HAP-1 (cell line): ENCODE results near the gene LRP2.
"Not testable (repeated sequence)": the region's sequence is repeated elsewhere in the genome, so short reads cannot be mapped to it uniquely, and the experiment has no call there.

ENCODE experiments used
- DNase-seq, 2 experiments: peaks; one replicate each; pipeline ENCODE4 v3.0.0-alpha.2; 2016 to 2020; ENCODE audit warnings: low spot score in 2 of 2
- H3K27me3 ChIP-seq: fragments of 250-450 bp; sonication (Bioruptor Pico); 2 replicates; pipeline ENCODE4 v1.5.1; 2020; ENCODE audit warnings: low read depth, mild to moderate bottlenecking, moderate library complexity
- H3K36me3 ChIP-seq: fragments of 250-450 bp; sonication (Bioruptor Pico); replicated peaks from 2 replicates; pipeline ENCODE4 v1.5.1; 2020; ENCODE audit warnings: mild to moderate bottlenecking
- H3K4me1 ChIP-seq: fragments of 250-450 bp; sonication (Bioruptor Pico); 2 replicates; pipeline ENCODE4 v1.5.1; 2020; ENCODE audit warnings: mild to moderate bottlenecking
- H3K4me3 ChIP-seq: fragments of 250-450 bp; sonication (Bioruptor Pico); 2 replicates; pipeline ENCODE4 v1.5.1; 2020; ENCODE audit warnings: mild to moderate bottlenecking, moderate library complexity
- H3K9me3 ChIP-seq: fragments of 250-450 bp; sonication (Bioruptor Pico); 2 replicates; pipeline ENCODE4 v1.5.1; 2020; ENCODE audit warnings: mild to moderate bottlenecking, moderate library complexity
- in situ Hi-C: fragments of 300-500 bp; cut with MboI; formaldehyde crosslinking; loops from 3 replicates; pipeline ENCODE4 v1.14.3; 2020; ENCODE audit warnings: low sequenced_read_pairs, inconsistent platforms, mixed read lengths

The LRP2 gene

DNA sequence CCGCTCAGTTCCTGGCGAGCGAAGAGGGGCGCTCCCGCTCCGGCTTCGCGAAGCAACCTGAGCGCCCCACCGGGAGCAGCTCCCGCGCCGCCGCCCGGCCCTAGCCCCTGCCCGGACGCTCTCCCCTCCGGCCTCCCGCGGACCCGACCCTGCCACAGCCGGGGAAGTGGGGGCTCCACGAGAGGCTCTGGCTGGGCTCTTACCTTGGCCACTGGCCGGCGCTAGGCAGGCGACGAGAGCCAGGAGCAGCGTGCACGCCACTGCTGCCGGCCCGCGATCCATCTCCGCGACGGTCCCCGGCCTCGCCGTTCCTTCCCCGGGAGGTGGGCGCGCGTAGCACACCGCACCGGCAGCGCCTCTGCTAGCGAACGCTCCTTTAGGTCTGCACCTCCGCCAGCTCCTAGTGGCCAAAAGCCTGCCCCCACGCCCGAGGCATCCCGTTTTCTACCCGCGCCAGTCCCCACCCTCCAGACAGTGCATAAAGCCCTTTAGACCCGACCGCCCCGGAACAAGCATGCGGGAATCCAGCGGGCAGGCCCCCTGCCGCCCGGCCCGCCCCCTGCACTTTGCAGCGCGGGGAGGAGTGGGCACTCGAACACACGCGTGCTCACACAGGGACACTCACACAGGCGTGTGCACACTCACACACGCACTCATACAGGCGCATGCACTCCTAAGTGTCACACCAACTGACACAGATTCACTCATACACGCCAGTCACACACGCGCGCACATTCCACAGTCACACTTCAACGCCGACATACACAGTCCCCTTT is at the start of gene LRP2:
LRP2 (minus strand) TSS at position 417 of the 776 bp plus-strand sequence; CDS start at position 282, 135 bp downstream.
- H3K27me3 ChIP-seq: peaks cover 62% of the 10 kb centered on the region
- H3K4me1 ChIP-seq: peaks cover 10% of the 10 kb centered on the region
- no peaks in the 10 kb centered on the region for H3K9me3 ChIP-seq
- no peaks in the 10 kb centered on the region for H3K36me3 ChIP-seq
- DNase-seq: peak in 1 of 2 experiments; percentile 52
- in situ Hi-C loops: no loop called here
- peak within 1 kb of the TSS; percentile 26 for H3K4me3 ChIP-seq

DNA sequence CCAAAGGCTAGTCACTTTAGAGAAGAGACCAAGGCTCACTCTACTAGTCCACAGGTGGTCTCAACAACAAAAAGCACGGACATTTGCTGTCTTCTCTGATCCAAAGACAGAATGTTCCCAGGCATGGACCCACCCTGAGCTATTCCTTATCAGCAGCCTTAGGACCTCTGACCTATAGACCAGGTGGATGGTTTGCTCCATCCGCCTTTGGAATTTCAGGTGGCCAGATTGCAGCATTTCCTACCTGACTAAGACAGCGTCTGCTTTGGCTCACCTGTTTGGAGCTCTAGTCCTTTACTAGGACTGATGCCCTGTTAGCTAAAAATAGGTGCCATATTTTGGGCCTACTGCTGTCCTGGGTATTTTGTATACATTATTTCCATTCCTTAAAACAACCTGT is 44.6 kb upstream of the LRP2 start:
- DNase-seq: no peak
- in situ Hi-C loops: no loop called here
- no peaks in the 10 kb centered on the region for H3K36me3 ChIP-seq
- peaks cover 7% of the 10 kb centered on the region for H3K27me3 ChIP-seq
- no peaks in the 10 kb centered on the region for H3K9me3 ChIP-seq
- H3K4me3 ChIP-seq: no peak overlapping the region
- H3K4me1 ChIP-seq: no peaks in the 10 kb centered on the region

DNA sequence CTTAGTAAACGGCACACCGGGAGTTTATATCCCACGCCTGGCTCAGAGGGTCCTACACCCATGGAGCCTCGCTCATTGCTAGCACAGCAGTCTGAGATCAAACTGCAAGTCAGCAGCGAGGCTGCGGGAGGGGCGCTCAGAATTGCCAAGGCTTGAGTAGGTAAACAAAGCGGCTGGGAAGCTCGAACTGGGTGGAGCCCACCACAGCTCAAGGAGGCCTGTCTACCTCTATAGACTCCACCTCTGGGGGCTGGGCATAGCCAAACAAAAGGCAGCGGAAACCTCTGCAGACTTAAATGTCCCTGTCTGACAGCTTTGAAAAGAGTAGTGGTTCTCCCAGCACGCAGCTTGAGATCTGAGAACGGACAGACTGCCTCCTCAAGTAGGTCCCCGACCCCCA is 37.2 kb upstream of the LRP2 start:
- in situ Hi-C loops, H3K27me3 ChIP-seq, H3K9me3 ChIP-seq, H3K36me3 ChIP-seq, H3K4me1 ChIP-seq, H3K4me3 ChIP-seq: not testable (repeated sequence)
- DNase-seq: peak in 1 of 2 experiments; percentile 64

DNA sequence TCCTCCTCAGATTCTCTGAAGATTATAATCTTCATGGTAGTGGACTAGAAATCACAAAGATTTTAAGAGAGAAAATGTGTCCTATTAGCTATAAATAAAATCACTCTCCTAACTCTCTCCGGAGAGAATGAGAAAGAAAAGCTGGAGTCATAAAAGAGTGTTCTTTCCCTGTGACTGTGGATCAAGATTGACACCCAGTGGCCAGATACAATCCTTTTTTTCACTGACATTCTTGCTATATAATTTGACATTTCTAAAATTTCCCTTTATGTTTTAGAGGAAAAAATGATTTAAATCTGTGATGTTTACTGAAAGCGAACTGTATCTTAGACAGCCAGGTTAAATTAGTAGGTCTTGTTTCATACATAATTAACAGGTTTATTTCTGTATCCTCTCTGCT is 35.4 kb upstream of the LRP2 start:
- no peaks in the 10 kb centered on the region for H3K9me3 ChIP-seq
- peaks cover 14% of the 10 kb centered on the region for H3K27me3 ChIP-seq
- DNase-seq: no peak
- H3K4me3 ChIP-seq: no peak overlapping the region
- no peaks in the 10 kb centered on the region for H3K36me3 ChIP-seq
- no peaks in the 10 kb centered on the region for H3K4me1 ChIP-seq
- in situ Hi-C loops: no loop called here

DNA sequence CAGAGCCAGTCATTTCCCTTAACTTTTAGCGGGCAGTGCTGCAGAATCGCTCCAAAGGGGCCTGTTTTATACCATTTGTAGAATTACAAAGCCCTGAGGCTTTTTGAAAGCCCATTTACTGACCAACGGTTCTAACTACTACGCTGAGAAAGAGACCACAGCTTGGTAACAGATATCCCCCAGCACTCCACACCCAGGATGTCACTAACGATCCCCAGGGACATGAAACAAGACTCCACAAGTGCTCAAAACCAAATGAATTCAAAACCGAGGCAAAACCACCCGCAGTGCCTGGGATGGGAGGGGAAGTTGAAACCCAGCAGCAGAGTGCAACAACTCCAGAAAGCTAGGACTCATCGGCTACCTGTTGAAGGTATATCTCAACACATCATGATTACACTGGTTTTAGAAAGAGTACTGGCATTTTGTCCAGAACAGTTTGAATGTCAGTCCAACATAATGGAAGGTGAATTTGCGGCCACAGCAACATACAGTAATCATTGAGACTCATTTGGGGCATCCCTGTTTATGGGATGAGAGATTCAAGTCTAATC is 33.6 kb upstream of the LRP2 start:
- Histone ChIP-seq H3K27me3 (peaks cover 19% of the 10 kb centered on the region), H3K4me1 (no peaks in the 10 kb centered on the region), H3K4me3 (no peak overlapping the region), H3K36me3 (no peaks in the 10 kb centered on the region), H3K9me3 (no peaks in the 10 kb centered on the region)
- DNase-seq: no peak
- in situ Hi-C loops: no loop called here

DNA sequence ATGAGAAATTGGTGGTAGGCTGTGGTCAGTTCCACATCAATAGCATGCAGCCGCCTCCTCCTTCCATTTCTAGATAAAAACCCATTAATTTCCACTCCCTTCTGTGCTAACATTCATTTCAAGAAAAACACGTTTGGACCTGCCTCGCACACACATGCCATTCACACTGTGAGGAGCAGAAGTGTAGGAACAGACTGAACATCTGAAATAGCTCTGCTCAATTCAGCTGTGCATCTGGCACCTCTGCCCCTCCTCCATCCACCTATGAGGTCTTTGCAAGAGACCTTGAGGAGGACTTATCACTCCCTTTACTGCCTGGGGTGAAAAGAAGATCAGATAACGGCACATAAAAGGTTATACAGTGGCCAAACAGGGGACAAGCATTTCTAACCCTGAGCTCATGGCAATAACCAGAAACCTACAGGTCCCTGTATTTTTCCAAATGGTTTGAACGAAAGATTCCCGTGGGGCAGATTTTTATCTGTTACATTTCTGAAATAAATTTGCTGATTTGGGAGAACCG is 30.8 kb upstream of the LRP2 start:
- H3K4me3 ChIP-seq: no peak overlapping the region
- DNase-seq: no peak
- H3K4me1 ChIP-seq: no peaks in the 10 kb centered on the region
- in situ Hi-C loops: no loop called here
- no peaks in the 10 kb centered on the region for H3K36me3 ChIP-seq
- H3K9me3 ChIP-seq: no peaks in the 10 kb centered on the region
- H3K27me3 ChIP-seq: peaks cover 35% of the 10 kb centered on the region

DNA sequence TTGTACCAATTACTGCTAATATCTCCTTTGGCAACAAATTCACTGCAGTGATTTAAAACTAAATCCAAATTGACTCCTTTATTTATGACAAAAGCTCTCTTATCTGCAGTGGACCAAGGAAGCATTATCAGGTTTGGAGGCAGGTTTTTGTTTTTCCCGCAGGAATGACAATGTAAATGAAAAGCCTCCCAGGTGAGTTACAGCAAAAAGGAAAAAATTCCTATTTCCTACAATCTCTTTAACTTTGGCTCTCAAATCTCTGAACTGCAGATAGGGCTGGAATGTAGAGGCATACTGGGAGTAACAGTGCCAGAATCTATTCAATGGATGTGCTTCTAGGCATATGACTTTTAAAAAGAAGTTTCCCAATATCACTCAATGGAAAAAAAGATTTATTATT is 28.9 kb upstream of the LRP2 start:
- in situ Hi-C loops: no loop called here

DNA sequence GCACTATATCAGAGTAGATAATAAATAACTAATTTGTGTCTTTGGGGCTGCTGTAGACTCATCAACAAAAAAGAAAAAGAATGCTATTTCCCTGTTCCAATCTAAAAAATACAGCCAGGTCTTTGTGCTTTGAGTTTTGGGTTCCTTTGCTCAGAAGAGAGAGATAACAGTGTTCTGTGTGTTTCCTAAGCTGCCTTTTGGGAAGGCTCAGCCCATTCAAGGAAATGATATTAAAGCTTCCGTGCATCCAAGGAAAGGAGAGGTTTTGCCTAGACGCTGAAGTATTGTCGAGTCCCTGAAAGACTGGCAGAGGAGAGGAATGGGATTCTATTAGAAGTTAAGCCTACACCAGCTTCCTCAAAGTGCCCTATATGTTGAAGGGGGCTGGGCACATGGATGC is 25.8 kb upstream of the LRP2 start:
- no peak for DNase-seq
- Histone ChIP-seq H3K9me3 (no peaks in the 10 kb centered on the region), H3K36me3 (no peaks in the 10 kb centered on the region), H3K27me3 (peaks cover 37% of the 10 kb centered on the region), H3K4me1 (no peaks in the 10 kb centered on the region), H3K4me3 (no peak overlapping the region)
- in situ Hi-C loops: no loop called here

More for the DNA sequence above, 28.9 kb upstream of the LRP2 start:
- H3K9me3 ChIP-seq: no peaks in the 10 kb centered on the region
- H3K27me3 ChIP-seq: peaks cover 46% of the 10 kb centered on the region
- no peaks in the 10 kb centered on the region for H3K4me1 ChIP-seq
- H3K4me3 ChIP-seq: no peak overlapping the region
- DNase-seq: no peak
- no peaks in the 10 kb centered on the region for H3K36me3 ChIP-seq

DNA sequence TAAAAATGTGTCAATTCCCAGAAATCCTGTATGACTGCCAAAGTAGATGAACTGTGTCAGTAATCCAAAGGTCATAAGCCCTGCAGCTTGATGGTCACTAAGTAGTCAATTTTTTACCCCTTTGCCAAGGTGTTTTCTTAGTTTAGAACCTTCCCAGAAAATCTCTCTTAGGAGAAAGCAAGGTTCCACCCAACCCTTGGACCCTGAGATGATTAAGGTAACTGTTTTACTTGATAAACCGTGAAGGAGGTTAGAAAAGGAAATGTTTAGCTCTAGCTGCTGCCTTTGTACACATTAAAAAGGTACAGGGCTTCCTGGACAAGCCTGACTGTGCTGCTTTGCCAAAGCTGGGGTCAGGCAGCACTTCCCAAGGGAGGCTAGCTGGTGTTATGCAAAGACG is 24.4 kb upstream of the LRP2 start:
- in situ Hi-C loops: no loop called here
- peaks cover 42% of the 10 kb centered on the region for H3K27me3 ChIP-seq
- no peak for DNase-seq
- H3K9me3 ChIP-seq: no peaks in the 10 kb centered on the region
- no peak overlapping the region for H3K4me3 ChIP-seq
- H3K4me1 ChIP-seq: no peaks in the 10 kb centered on the region
- no peaks in the 10 kb centered on the region for H3K36me3 ChIP-seq

DNA sequence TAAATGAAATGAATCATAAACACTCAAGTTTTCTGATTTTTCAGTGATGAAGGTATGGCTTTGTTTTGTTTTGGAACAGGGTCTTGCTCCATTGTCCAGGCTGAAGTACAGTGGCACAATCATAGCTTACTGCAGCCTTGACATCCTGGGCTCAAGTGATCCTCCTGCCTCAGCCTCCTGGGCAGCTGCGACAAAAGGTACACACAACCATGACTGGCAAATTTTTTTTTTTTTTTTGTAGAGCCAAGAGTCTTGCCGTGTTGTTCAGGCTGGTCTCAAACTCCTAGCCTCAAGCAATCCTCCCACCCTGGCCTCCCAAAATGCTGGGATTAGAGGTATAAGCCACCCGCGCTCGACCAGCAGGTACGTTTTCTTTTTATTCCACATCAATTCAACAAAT is 22.5 kb upstream of the LRP2 start:
- H3K36me3 ChIP-seq: no peaks in the 10 kb centered on the region
- in situ Hi-C loops: no loop called here
- H3K4me3 ChIP-seq: no peak overlapping the region
- H3K9me3 ChIP-seq: no peaks in the 10 kb centered on the region
- peaks cover 29% of the 10 kb centered on the region for H3K27me3 ChIP-seq
- DNase-seq: no peak
- no peaks in the 10 kb centered on the region for H3K4me1 ChIP-seq

DNA sequence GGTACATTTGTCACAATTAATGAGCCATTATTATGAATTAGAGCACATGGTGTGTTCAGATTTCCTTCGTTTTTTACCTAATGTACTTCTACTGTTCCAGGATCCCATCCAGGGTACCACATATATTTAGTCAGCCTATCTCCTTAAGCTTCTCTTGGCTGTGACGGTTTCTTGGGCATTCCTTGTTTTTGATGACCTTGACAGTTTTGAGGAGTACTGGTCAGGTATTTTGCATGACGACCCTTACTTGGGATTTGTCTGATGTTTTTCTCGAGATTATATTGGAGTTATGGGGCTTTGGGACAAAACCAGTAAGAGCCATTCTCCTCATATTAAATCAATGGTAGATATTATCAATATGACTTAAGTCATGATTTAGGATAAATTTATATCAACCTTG is 10.2 kb upstream of the LRP2 start:
- Histone ChIP-seq H3K27me3 (peaks cover 7% of the 10 kb centered on the region), H3K9me3 (no peaks in the 10 kb centered on the region), H3K4me3 (no peak overlapping the region), H3K36me3 (no peaks in the 10 kb centered on the region), H3K4me1 (no peaks in the 10 kb centered on the region)
- in situ Hi-C loops: no loop called here
- DNase-seq: no peak

DNA sequence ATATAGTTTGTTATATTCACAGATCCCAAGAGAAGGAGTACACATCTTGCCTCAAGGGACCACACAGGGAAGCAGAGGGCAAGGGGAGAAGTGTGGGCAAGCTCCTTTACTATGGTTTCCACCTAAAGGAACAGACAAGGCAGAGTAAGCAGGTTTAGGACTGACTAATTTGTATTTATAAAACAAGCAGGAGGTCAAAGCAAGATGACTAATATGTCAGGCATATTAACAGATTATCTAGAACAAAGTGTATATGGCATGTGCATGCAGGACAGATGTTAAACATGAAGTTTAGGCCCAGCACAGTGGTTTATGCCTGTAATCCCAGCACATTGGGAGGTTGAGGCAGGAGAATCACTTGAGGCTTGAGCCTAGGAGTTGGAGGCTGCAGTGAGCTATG is 3.7 kb upstream of the LRP2 start:
- no peak for DNase-seq
- no peaks in the 10 kb centered on the region for H3K36me3 ChIP-seq
- peaks cover 10% of the 10 kb centered on the region for H3K4me1 ChIP-seq
- no peaks in the 10 kb centered on the region for H3K9me3 ChIP-seq
- H3K4me3 ChIP-seq: no peak overlapping the region
- in situ Hi-C loops: no loop called here
- peaks cover 37% of the 10 kb centered on the region for H3K27me3 ChIP-seq

DNA sequence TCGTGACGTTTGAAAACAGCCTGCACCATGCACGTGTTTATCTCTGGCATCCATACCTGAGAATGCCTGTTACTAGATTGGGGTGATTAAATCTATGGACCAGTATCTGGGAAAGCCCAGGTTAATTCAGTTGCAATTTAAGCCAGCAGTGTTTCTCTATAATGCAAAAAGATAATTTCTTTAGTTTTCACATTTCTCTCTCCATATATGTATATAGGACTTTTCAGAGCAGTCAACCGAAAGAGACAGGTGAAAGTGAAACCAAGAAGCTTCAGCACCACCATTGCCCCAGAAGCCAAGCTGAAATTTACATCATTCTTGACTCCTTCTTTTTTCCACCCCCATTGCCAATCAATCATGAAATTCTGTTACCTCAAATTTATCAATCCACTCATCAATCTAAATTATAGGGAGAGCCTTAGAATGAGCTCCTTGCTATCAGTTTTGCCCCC is 2.7 kb upstream of the LRP2 start:
- Histone ChIP-seq H3K27me3 (peaks cover 48% of the 10 kb centered on the region), H3K4me1 (peaks cover 10% of the 10 kb centered on the region), H3K4me3 (peak overlapping the region; percentile 31), H3K36me3 (no peaks in the 10 kb centered on the region), H3K9me3 (no peaks in the 10 kb centered on the region)
- DNase-seq: no peak
- in situ Hi-C loops: no loop called here

DNA sequence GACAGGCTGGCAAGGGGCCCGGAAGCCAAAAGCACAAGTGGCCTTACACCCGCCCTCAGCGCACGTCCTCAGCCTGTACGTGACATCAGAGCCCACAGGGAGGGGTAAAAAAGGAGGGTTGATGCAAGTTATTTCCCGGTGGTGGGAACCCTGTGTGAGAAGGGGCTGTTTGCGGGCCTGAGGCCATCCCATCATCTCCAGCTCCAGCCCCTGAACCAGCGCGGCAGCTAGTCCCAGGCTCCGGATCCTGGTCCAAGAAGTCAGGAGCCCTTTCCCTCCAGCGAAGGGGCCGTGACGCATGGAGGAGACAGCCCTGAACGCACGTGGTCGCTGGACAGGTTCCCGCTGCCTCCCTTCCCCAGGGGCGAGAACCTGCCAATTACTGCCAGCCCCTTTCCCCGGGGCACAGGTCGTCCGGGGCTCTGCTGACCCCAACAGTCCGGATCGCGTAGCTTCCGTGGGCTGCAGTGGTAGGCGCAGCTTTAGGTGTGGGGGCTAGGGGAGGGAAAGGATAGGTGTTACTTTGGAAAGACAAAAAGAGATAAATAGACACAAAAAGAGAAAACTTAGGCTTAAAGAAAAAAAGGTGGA is 1.3 kb upstream of the LRP2 start:
- no peaks in the 10 kb centered on the region for H3K36me3 ChIP-seq
- H3K9me3 ChIP-seq: no peaks in the 10 kb centered on the region
- H3K4me1 ChIP-seq: peaks cover 10% of the 10 kb centered on the region
- in situ Hi-C loops: no loop called here
- DNase-seq: no peak
- peaks cover 54% of the 10 kb centered on the region for H3K27me3 ChIP-seq
- peak overlapping the region; percentile 31 for H3K4me3 ChIP-seq
